Measurements from ENCODE around the gene SH3BP4. TPM values are rescaled to one million over a fixed set of nuclear protein-coding genes. Genes with fewer than 3 reads are reported as not detected.

The SH3BP4 gene
- total RNA-seq, 1 experiment from 2014 or later, result 93.8 TPM

DNA sequence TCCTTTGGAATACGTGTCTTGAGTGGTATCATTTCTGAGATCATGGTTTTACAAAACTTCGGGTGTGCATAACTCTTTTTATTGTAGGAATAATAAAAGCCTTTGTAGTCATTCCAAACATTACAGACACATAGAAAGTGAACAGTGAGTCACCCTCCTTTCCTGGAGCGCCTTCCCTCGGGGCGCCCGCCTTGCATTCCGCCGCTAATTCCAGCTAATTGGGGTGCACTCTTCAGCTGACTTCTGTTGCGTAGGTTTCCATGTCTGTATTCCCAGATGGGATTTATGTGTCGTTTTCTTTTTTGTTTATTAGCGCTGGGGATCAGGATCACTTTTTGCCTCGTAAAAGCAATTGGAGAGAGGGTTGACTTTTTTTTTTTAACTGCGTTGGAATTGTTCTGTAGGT, 18.7 kb downstream of the SH3BP4 start:
- no peaks in the 10 kb centered on the region for H3K9me3 Mint-ChIP-seq
- peaks cover 20% of the 10 kb centered on the region; the same call in 1 of the 2 replicates for H3K4me1 ChIP-seq (ENCODE audit: insufficient read depth, low read length)

More for the DNA sequence above, 18.7 kb downstream of the SH3BP4 start:
- H3K14ac ChIP-seq (ENCODE audit: insufficient read depth, low read length), result no peak overlapping the region
- peaks cover 10% of the 10 kb centered on the region for H3K79me1 ChIP-seq (ENCODE audit: insufficient read depth, low read depth, low read length, poor library complexity, severe bottlenecking)
- H4K5ac ChIP-seq (ENCODE audit: insufficient read length, low read depth, low read length), result no peak overlapping the region
- H3K27ac ChIP-seq (ENCODE audit: insufficient read length, low read depth, low read length), result no peak overlapping the region
- H2BK5ac ChIP-seq (ENCODE audit: insufficient read length, low read length), result no peak overlapping the region
- H2BK15ac ChIP-seq (ENCODE audit: low read depth, low read length), result no peak overlapping the region
- peaks cover 7 to 32% (median 25%) of the 10 kb centered on the region in 3 experiments; a peak in 6 of 7 replicates for H3K36me3 Mint-ChIP-seq (ENCODE audit: insufficient read depth in 1 of 3, low read depth in 3 of 3)
- H3K27me3 ChIP-seq (ENCODE audit: insufficient read depth, low read length), result no peaks in the 10 kb centered on the region
- no peak overlapping the region for H3K9ac ChIP-seq (ENCODE audit: extremely low read depth, insufficient read length, low read length)
- no peak overlapping the region for H3K4me2 ChIP-seq (ENCODE audit: insufficient read depth, insufficient read length, low read length)
- no peak overlapping the region for H2AFZ ChIP-seq (ENCODE audit: low read length)
- H3K56ac ChIP-seq (ENCODE audit: insufficient read length, low read depth, low read length), result no peak overlapping the region
- TF ChIP-seq, protein P1, sequence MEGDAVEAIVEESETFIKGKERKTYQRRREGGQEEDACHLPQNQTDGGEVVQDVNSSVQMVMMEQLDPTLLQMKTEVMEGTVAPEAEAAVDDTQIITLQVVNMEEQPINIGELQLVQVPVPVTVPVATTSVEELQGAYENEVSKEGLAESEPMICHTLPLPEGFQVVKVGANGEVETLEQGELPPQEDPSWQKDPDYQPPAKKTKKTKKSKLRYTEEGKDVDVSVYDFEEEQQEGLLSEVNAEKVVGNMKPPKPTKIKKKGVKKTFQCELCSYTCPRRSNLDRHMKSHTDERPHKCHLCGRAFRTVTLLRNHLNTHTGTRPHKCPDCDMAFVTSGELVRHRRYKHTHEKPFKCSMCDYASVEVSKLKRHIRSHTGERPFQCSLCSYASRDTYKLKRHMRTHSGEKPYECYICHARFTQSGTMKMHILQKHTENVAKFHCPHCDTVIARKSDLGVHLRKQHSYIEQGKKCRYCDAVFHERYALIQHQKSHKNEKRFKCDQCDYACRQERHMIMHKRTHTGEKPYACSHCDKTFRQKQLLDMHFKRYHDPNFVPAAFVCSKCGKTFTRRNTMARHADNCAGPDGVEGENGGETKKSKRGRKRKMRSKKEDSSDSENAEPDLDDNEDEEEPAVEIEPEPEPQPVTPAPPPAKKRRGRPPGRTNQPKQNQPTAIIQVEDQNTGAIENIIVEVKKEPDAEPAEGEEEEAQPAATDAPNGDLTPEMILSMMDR (conservative IDR thresholded peaks at IDR 0.05), result no peak
- H2BK20ac ChIP-seq (ENCODE audit: low read depth, low read length, poor library complexity, severe bottlenecking), result no peak overlapping the region
- no peak overlapping the region for H3K23ac ChIP-seq (ENCODE audit: insufficient read length, low read depth, low read length)
- no peak overlapping the region for H2BK12ac ChIP-seq (ENCODE audit: insufficient read length, low read depth, low read length)
- no peak overlapping the region for H2BK120ac ChIP-seq (ENCODE audit: low read depth, low read length, poor library complexity, severe bottlenecking)
- no peak overlapping the region for H3K4me3 Mint-ChIP-seq
- peak overlapping the region in 2 of 3 experiments; percentile 10 to 56; a peak in 1 of 7 replicates for H3K27ac Mint-ChIP-seq
- peaks cover 18% of the 10 kb centered on the region; the same call in 1 of the 2 replicates for H3K79me2 ChIP-seq (ENCODE audit: insufficient read depth, low read length)
- no peak overlapping the region for H3T11ph ChIP-seq (ENCODE audit: low read length)
- H4K91ac ChIP-seq (ENCODE audit: insufficient read length, low read depth, low read length), result no peak overlapping the region
- no peaks in the 10 kb centered on the region for H3K9me3 ChIP-seq (ENCODE audit: control insufficient read depth, low read depth, low read length)
- peaks cover 4% of the 10 kb centered on the region for H4K20me1 ChIP-seq (ENCODE audit: control insufficient read depth, insufficient read depth, insufficient read length)
- DNase-seq, result no peak
- H4K8ac ChIP-seq (replicated peaks; ENCODE audit: insufficient read length, low read depth, low read length), result no peak overlapping the region
- no peaks in the 10 kb centered on the region; the same call in 1 of the 2 replicates for H3K27me3 Mint-ChIP-seq (ENCODE audit: low read depth)
- H3K4me1 Mint-ChIP-seq, result peaks cover 69 to 77% of the 10 kb centered on the region in 2 experiments
- H3K23me2 ChIP-seq (ENCODE audit: insufficient read length, low read depth, low read length, poor library complexity, severe bottlenecking), result peaks cover 3% of the 10 kb centered on the region
- H3K4ac ChIP-seq (ENCODE audit: low read depth, low read length), result no peak overlapping the region
- WGBS (ENCODE audit: extremely low coverage, insufficient read length, low lambda C conversion rate), result no CpG with 5 or more reads among the region's 13 CpGs
- no peak overlapping the region for H3K18ac ChIP-seq (ENCODE audit: insufficient read length, low read depth, low read length)
- H2AK5ac ChIP-seq (ENCODE audit: insufficient read length, low read length), result no peak overlapping the region
